Cardiac muscle cell (in vitro differentiated cells and primary cell): ENCODE results near the gene PRPF18. TPM values are rescaled to one million over a fixed set of nuclear protein-coding genes. Genes with fewer than 3 reads are reported as not detected.

Experiments used
- DNase-seq, 2 donors: peaks; one replicate each; pipeline versions ENCODE4 v3.0.0 to v3.0.0-alpha.2; 2010 to 2017; ENCODE audit warnings: low read depth in 1 of 2, low spot score in 1 of 2
- H3K27ac ChIP-seq: fragments of 200-600 bp; sonication (generic); 2 replicates; pipeline ENCODE4 v1.5.1; 2016
- H3K27me3 ChIP-seq: fragments of 200-600 bp; sonication (generic); 2 replicates; pipeline ENCODE4 v1.6.0; 2016; ENCODE audit warnings: control low read depth
- H3K36me3 ChIP-seq: fragments of 200-600 bp; sonication (generic); 2 replicates; pipeline ENCODE4 v1.5.1; 2016; ENCODE audit warnings: control low read depth
- H3K4me1 ChIP-seq: fragments of 200-600 bp; sonication (generic); 2 replicates; pipeline ENCODE4 v1.8.1; 2017; ENCODE audit warnings: low read depth, mild to moderate bottlenecking, mixed run types
- H3K4me3 ChIP-seq: fragments of 200-600 bp; sonication (generic); 2 replicates; pipeline ENCODE4 v1.5.1; 2016; ENCODE audit warnings: mild to moderate bottlenecking
- H3K9me3 ChIP-seq: fragments of 200-600 bp; sonication (generic); 2 replicates; pipeline ENCODE4 v1.5.1; 2017; ENCODE audit warnings: low read depth, mild to moderate bottlenecking, control low read depth
- polyA plus RNA-seq: library from polyadenylated mRNA; unstranded; fragments of >200 nt; fragmentation: Nextera tagmentation; extraction: Ambion mirVana; gene quantifications from 2 replicates; pipeline ENCODE4 v1.2.1, GENCODE V29; 2016
- total RNA-seq: library from RNA; depleted of rRNA; stranded (reverse); fragments of >200 nt; gene quantifications from 2 replicates; pipeline ENCODE4 v1.2.3, GENCODE V29; 2016
- TF ChIP-seq, protein P1 (sequence below): IDR thresholded peaks from 2 replicates; pipeline ENCODE4 v1.5.1; 2012; ENCODE audit warnings: low read depth, mild to moderate bottlenecking, low read length

PRPF18 gene
- total and polyA plus RNA-seq, 2 experiments from 2014 or later = 17.2 to 17.3 TPM

GRCh38 chr10:13617116-13617515, 30.4 kb downstream of the PRPF18 start:
- Histone ChIP-seq H3K27ac (no peak overlapping the region), H3K9me3 (no peaks in the 10 kb centered on the region), H3K27me3 (no peaks in the 10 kb centered on the region), H3K4me3 (no peak overlapping the region), H3K36me3 (peaks cover 8% of the 10 kb centered on the region), H3K4me1 (no peaks in the 10 kb centered on the region)
- no peak for DNase-seq
- TF ChIP-seq, protein P1, sequence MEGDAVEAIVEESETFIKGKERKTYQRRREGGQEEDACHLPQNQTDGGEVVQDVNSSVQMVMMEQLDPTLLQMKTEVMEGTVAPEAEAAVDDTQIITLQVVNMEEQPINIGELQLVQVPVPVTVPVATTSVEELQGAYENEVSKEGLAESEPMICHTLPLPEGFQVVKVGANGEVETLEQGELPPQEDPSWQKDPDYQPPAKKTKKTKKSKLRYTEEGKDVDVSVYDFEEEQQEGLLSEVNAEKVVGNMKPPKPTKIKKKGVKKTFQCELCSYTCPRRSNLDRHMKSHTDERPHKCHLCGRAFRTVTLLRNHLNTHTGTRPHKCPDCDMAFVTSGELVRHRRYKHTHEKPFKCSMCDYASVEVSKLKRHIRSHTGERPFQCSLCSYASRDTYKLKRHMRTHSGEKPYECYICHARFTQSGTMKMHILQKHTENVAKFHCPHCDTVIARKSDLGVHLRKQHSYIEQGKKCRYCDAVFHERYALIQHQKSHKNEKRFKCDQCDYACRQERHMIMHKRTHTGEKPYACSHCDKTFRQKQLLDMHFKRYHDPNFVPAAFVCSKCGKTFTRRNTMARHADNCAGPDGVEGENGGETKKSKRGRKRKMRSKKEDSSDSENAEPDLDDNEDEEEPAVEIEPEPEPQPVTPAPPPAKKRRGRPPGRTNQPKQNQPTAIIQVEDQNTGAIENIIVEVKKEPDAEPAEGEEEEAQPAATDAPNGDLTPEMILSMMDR = no peak

DNA sequence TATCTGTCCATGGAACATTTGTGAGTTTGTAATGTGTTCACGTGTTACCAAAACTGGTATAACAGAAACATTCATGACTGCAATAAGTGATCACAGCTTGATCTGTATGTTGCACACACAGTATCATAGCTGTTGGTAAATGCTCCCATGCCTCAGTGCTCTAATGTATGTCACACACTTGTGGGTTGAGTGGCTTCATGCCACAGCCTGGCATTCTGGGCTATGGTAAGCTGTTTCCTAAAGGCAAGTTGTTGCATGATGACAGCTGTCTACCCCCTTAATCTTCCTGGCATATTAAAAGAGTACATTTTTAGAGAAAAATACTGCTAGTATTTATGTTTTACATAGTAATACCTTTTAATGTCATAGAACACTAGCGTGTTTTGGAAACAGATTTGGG, 35.2 kb downstream of the PRPF18 start:
- no peak for DNase-seq
- no peak overlapping the region for H3K4me3 ChIP-seq
- no peaks in the 10 kb centered on the region for H3K36me3 ChIP-seq
- H3K4me1 ChIP-seq = no peaks in the 10 kb centered on the region
- H3K27me3 ChIP-seq = no peaks in the 10 kb centered on the region
- H3K9me3 ChIP-seq = no peaks in the 10 kb centered on the region
- TF ChIP-seq, protein P1 = no peak
- no peak overlapping the region for H3K27ac ChIP-seq

DNA sequence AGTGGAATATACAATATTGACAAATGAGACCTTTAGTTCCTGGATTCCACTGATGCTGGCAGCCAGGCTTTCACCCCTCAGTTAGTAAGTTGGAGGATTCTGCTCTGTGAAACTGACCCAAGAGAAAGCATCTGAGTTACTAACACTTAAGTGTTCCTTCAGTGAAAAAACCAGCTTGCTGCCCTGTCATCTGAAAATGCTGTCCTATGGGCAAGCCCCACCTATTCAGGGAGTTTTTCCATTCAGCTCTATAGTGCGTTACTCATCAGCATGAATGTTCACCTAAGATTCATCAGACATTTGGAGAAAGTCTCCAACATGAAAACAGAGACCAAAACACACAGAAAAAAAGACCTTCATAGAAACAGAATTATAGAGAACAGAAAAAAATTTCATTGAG, 37.9 kb downstream of the PRPF18 start:
- Histone ChIP-seq H3K4me3 (no peak overlapping the region), H3K27ac (no peak overlapping the region), H3K4me1 (no peaks in the 10 kb centered on the region), H3K27me3 (no peaks in the 10 kb centered on the region), H3K36me3 (no peaks in the 10 kb centered on the region), H3K9me3 (no peaks in the 10 kb centered on the region)
- TF ChIP-seq, protein P1 = no peak
- DNase-seq = no peak

DNA sequence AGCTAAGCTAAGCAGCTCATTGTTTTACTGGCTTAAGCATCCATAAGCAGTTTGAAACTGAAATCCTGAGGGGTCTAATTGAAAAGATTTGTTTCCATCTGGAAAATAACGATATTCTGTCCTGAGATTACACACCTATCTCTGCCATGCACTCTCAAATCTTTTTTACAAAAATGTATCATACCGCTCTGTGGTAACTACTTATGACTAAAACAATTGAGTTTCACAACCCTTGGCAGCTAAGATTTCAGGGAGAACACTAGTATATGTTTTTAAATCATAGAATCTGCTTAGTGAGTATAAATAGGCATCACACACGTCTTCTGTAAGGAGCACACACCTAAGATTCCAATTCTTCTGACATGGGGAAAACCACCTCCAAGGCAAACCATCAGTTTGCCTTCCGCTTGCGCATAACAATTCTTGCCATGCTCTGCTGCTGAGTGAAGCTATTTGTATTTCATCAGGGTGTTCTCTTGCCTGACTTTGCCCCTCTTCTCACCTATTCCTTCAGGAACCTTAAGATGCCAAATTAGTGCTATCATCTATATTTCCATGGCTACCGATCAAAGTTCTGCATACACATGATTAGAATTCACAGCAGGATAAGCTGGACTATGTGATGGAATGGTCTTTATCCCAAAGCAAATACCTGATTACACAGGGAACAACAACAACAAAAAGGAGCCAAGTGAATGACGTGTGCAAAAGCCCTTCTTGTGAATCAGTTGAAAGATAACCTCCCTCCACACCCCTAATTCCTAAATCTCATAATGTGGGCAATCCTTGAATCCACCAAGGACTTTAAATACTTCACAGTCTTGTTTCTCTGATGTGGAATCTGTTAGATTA, 40.9 kb downstream of the PRPF18 start:
- Histone ChIP-seq H3K9me3 (no peaks in the 10 kb centered on the region), H3K4me3 (no peak overlapping the region), H3K36me3 (peaks cover 6% of the 10 kb centered on the region), H3K27ac (no peak overlapping the region), H3K27me3 (no peaks in the 10 kb centered on the region), H3K4me1 (no peaks in the 10 kb centered on the region)
- peak in 1 of 2 donors; percentile 44 for DNase-seq
- TF ChIP-seq, protein P1 = no peak

DNA sequence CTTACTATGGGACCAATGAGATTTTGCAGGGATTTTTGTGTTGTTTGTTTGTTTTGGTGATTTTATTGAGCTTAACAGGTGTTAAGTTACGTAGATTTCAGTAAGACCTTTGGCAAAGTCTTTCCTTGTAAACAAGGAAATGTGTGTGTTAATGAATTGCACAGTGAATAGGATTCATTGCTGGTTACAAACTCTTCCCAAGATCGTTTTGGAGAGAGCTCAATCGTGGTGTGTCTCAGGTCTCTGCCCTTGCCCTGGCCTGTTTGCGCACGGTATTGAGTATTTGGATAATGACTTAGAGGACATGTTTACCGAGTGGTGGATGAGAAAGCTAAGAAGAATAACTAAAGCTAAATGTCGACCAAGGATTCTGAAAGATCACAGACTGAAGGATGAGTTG, 41.9 kb downstream of the PRPF18 start:
- no peak overlapping the region for H3K27ac ChIP-seq
- H3K27me3 ChIP-seq = no peaks in the 10 kb centered on the region
- DNase-seq = no peak
- H3K4me1 ChIP-seq = no peaks in the 10 kb centered on the region
- TF ChIP-seq, protein P1 = no peak
- H3K4me3 ChIP-seq = no peak overlapping the region
- H3K9me3 ChIP-seq = no peaks in the 10 kb centered on the region
- peaks cover 6% of the 10 kb centered on the region for H3K36me3 ChIP-seq
